PFSK-1 (cell line): ENCODE data around the gene PRDM2.

Experiments
- FOXP2 ChIP-seq: optimal IDR thresholded peaks from 2 replicates; pipeline ENCODE3; 2011; ENCODE audit warnings: borderline replicate concordance, control low read depth, inconsistent platforms; ENCODE audit not compliant: insufficient read depth; ENCODE audit errors: extremely low read length, extremely low read depth
- POLR2AphosphoS5 ChIP-seq: IDR thresholded peaks from 2 replicates; pipeline ENCODE4 v1.6.1; 2012; ENCODE audit warnings: low read depth, mild to moderate bottlenecking, control low read depth, low read length, moderate library complexity
- SIN3A ChIP-seq: IDR thresholded peaks from 2 replicates; pipeline ENCODE4 v1.6.1; 2012; ENCODE audit warnings: mild to moderate bottlenecking, low read length, moderate library complexity, borderline replicate concordance; ENCODE audit not compliant: insufficient read depth
- TAF1 ChIP-seq: IDR thresholded peaks from 2 replicates; pipeline ENCODE4 v1.6.1; 2012; ENCODE audit warnings: low read length, control low read depth, borderline replicate concordance; ENCODE audit not compliant: insufficient read depth
- TF ChIP-seq, protein P1 (sequence below), 2 experiments: IDR thresholded peaks; 2 replicates each; pipeline versions ENCODE4 v1.6.1 to v1.8.0; 2011 to 2012; ENCODE audit warnings: low read depth in 2 of 2, low read length in 2 of 2, control low read depth in 1 of 2, inconsistent platforms in 1 of 2, mild to moderate bottlenecking in 1 of 2, moderate library complexity in 1 of 2; ENCODE audit not compliant: insufficient read depth in 1 of 2

DNA sequence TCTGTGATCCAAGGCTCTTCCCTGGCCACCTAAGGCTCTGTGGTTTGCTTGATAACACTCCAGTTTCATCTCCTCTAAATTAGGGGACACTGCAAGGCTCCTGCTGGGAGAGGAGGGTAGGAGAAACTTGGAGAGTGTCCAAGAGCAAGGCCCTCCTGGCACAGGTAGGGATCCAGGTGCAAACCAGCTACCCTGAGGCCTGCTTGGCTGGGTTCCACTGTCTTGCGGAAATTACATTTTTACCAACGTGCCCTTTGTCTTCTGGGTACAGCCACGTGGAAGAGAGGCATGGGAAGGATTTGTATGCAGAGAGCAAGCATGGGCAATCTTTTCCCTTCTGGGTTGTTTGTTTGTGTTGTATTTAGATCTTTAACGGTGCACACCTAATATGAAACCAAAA is 132.5 kb downstream of the PRDM2 start:
- TF ChIP-seq POLR2AphosphoS5 (no peak), SIN3A (no peak), TAF1 (no peak), FOXP2 (no peak)
- TF ChIP-seq, protein P1, sequence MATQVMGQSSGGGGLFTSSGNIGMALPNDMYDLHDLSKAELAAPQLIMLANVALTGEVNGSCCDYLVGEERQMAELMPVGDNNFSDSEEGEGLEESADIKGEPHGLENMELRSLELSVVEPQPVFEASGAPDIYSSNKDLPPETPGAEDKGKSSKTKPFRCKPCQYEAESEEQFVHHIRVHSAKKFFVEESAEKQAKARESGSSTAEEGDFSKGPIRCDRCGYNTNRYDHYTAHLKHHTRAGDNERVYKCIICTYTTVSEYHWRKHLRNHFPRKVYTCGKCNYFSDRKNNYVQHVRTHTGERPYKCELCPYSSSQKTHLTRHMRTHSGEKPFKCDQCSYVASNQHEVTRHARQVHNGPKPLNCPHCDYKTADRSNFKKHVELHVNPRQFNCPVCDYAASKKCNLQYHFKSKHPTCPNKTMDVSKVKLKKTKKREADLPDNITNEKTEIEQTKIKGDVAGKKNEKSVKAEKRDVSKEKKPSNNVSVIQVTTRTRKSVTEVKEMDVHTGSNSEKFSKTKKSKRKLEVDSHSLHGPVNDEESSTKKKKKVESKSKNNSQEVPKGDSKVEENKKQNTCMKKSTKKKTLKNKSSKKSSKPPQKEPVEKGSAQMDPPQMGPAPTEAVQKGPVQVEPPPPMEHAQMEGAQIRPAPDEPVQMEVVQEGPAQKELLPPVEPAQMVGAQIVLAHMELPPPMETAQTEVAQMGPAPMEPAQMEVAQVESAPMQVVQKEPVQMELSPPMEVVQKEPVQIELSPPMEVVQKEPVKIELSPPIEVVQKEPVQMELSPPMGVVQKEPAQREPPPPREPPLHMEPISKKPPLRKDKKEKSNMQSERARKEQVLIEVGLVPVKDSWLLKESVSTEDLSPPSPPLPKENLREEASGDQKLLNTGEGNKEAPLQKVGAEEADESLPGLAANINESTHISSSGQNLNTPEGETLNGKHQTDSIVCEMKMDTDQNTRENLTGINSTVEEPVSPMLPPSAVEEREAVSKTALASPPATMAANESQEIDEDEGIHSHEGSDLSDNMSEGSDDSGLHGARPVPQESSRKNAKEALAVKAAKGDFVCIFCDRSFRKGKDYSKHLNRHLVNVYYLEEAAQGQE (IDR thresholded peaks at IDR 0.05; ENCODE audit: insufficient read depth in 1 of 2, low read depth in 2 of 2, low read length in 2 of 2): no peak
